Stimulated activated CD4-positive, alpha-beta T cell treated with anti-CD3 and anti-CD28 coated beads, Interleukin-4, amount 100 ng/mL, for 1 hour (primary cell): ENCODE measurements around the gene RGS1.
A peak's percentile ranks its signal among the peaks of the same experiment; 100 is the strongest.

Source experiments
- DNase-seq: peaks from one replicate; pipeline ENCODE4 v3.0.0-alpha.2; 2020

Gene RGS1

DNA sequence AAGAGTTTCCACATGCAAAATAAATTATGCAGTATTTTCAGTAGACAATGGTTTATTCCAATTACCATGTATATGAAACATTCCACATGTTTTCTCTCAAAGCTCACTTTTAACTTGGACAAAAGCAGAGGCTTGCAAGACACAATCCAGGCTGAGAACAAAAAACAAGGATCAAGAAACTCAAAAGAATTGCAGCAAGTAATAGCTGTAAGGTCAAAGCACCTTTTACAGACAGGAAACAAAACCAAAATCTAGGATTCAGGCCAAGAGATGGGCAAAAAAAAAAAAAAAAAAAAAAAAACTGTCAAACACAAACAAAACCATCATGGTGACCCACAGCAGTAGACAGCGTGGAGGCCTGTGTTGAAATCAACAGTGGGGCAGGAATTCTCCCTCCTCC, 9.3 kb downstream of the RGS1 start:
- no peak for DNase-seq

GRCh38 chr1:192587386-192588266, 12.1 kb downstream of the RGS1 start:
- DNase-seq = no peak

GRCh38 chr1:192588546-192588945, 13.0 kb downstream of the RGS1 start:
- DNase-seq = no peak

DNA sequence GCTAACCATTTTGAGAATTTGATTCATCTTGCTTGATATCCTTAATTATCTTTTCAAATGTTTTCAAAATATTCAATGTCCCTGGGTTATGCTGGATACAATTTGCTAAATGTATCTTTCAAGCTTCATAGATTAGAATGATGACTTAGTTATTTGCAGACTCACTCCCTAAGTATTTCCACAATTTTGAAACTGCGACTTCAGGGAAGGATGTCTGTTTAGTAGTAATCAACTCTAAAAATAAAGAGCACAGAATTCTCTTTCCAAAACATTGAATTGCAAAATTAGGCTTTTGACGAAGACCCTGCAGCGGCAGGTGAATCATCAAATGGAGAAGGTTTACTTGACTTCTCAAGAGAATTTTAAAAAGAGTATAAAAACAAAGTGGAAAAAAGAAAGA, 14.2 kb downstream of the RGS1 start:
- DNase-seq = no peak

- DNase-seq = no peak
These were observed 16.9 kb downstream of the RGS1 start for GRCh38 chr1:192592517-192592916.

GRCh38 chr1:192592981-192593708, 17.6 kb downstream of the RGS1 start:
- no peak for DNase-seq

GRCh38 chr1:192595299-192595698, 19.7 kb downstream of the RGS1 start:
- no peak for DNase-seq

DNA sequence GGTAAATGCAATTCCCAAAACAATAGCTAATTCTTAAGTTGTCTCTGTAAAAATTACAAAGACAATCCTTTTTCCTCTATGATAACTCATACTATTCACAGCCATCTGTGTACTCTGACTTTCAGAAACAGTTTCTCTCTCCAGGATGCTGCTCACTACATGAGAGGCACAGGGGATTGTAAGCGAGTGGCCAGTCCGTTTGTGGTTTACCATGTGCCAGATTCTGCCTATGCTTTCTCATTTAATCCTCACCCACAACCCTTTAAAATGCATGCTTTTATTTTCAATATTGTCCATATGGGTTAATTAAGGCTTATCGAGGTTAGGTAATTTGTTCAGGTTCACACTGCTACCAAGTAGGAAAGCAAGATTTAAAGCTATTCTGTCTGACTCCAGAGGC, 23.0 kb downstream of the RGS1 start:
- no peak for DNase-seq

DNA sequence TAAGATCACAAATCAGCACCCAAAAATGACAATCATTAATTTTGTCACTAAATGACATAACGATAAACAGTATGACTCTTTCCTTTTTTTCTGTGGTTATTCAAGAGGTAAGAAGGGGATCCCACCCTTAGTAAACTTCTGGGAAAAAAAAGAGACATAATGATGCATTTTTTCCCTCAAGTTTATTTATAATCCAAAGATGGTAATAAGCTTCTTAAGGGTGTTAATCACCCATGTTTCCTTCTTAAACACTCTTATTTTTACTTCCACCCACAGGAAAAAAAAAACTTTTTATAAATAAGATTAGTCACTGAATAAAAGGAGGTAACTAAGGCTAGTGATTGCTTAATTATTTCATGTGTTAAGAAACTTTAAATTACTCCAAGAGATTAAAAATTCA, 24.7 kb downstream of the RGS1 start:
- DNase-seq = no peak

- DNase-seq = no peak
These were observed 25.6 kb downstream of the RGS1 start for GRCh38 chr1:192601143-192601542.

DNA sequence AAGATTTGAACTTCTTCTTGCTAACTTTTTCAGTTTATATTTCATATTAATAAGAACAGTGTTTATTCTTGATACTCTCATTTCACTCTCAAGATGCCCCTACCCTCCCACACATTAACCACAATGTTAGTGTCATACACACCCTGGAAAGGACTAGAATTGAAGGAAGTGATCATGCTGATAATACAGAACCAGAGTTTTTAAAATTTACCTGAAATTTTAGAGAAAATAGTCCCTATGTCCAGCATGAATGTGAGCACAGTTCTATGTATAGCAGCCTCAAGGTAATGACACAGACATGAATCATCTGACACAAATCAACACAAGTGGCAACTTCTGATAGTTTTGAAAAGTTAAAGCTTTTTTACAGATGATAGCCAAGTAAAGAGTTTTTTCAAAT, 26.0 kb downstream of the RGS1 start:
- no peak for DNase-seq

DNA sequence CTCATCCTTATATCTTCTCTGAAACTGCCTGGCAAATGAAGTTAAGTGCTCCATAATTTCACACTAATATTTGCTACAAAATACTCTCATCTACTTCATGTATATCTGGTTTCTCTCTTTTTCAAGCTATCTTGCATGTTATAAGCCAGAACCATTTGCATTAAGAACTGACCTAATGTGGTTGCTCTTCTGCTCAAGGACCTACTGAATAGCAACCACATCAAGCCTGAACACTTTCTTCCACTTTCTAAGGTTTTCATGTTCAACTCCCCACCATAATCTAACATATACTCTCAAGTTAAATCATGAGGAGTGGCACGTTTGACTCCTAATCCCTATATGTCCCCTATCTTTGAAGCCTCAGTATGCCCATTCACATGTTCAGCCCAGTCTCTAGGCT, 27.2 kb downstream of the RGS1 start:
- DNase-seq = no peak

GRCh38 chr1:192603218-192603787, 27.7 kb downstream of the RGS1 start:
- no peak for DNase-seq

- no peak for DNase-seq
These were observed 29.5 kb downstream of the RGS1 start for GRCh38 chr1:192604979-192605620.

- no peak for DNase-seq
These were observed 33.1 kb downstream of the RGS1 start for GRCh38 chr1:192608671-192609070.

DNA sequence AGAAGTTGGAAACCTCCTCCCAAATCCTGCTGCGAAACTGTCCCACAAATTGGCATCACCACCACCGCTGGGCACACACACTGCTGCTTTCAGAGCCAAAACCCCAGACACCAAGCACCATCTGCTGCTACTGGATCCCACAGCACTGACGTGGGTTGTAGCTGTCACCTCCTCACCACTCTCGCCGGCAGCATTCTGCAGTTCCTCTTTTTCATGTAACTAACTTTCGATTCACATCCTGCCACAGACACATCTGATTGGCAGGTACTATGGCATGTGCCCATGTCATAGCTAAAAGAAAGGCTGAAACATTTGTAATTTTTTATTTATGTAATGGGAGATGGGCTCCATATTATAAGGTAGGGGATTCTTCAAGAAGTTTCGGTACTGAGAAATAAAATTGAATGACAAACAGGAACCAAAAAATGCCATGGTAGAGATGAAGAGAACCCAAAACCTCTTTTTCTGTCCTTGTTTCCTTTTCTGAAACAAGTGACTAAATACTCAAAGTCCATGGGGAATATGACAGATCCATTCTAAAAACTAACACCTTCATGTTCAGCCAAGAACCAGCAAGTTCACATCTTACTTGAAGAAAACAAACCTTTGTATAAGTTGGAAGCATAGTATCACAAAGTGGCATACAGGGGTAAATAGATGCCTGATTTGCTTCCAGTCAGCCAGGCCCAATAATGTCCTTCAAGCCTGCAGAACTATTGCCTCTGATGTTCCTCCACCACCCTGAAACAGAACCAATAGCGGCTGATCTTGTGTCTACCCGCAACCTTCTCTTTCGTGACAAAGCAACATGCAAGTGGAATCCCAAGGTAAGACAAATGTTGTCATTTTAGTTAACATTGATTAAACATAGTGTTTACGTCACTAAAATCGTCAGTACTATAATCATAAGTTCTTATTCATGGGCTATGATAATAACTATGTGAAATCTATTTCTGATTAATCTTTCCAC, 33.8 kb downstream of the RGS1 start:
- DNase-seq = peak; percentile 27

DNA sequence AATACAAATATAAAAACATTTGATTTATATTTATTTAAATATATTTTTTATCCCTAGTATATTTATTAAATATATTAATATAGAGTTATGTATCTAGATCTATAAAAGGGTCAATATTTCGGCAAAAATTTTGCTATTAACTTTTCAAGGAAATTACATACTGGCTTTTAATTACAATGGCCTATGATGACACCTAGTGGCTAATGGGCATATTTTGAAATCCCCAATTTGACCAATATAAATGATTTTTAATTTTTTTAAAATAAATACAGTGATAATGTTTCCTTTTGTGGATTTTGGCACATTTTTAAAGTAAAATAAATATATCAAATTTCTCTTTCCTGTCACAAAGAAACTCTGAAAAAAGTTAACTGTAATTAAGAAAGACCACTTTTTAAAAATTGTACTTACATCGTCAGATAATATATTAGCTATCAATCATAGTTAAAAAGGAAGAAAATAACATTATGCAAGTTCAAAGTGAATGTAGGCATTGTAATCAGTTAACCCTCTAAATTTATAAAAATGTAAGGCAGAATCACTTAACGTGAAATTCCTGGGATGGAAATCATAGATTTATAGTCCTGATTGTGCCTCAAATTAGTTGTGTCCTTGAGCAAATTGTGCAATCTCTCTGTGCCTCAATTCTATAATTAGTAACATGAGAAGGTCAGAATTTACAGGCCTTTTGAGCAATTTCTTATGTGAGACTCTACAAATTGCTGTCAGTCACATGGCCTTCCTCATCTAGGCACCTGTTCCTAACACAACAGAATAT, 34.7 kb downstream of the RGS1 start:
- no peak for DNase-seq

DNA sequence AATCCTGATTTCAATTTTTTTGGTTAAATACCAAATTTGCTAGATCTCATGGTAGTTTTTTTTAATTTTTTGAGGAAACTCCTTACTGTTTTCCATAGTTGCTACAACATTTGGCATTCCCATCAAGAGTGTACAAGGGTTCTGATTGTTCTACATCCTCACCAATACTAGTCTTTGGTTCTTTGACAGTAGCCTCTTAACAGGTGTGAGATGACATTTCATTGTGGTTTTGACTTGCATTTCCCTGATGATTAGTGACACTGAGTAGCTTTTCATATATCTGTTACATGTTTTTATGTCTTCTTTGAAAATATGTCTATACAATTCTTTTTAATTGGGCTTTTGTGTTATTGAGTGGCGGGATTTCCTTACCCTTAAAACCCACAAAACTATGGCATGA, 39.5 kb downstream of the RGS1 start:
- DNase-seq = no peak

GRCh38 chr1:192620071-192620635, 44.6 kb downstream of the RGS1 start:
- DNase-seq = no peak

GRCh38 chr1:192626366-192627179, 51.0 kb downstream of the RGS1 start:
- no peak for DNase-seq
